ENCODE data around the gene CLIP1. TPM values are rescaled to one million over a fixed set of nuclear protein-coding genes. Genes with fewer than 3 reads are reported as not detected.

The CLIP1 gene
- polyA plus RNA-seq, 3 donors, result 6.7 to 50.9 (median 12.9) TPM

DNA sequence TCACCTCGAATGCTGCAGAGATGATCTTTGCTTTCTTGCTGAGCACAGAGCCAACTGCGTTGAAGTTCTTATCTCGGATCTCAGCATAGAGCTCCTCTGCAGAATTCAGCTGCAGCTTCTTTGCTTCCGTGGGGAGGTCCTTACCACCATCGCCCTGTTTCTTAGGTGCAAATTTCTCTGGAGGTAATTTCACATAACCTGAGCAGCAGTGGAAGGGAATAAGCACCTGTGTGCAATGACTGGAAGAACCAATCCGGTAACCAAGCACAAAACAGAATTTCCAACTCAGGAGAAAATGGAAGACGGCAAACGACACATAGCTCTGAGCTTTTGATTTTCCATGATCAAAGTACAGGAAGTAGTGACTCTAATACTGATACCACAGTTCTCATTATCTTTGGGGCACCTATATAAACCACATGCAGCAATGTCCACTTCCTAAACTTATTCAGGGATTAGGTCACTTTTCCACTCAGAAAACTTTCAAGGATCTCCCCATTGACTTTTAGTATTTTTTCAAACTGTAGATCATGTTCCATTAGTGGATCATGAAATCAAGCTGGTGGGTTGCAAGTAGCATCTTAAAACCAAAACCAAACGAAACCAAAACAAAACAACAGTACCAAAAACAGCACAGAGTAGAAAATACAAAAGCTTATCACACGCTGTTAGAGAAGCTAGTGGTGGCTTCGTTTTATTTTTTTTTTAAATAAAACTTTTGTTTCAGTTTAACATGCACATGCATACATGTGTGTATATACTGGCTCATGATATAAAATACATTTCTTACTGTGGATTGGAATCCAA is 177.7 kb downstream of the CLIP1 start:
- H2AFZ ChIP-seq (ENCODE audit: insufficient read depth, low read depth, low read length, poor library complexity, severe bottlenecking), result no peak overlapping the region
- Mint-ChIP-seq H3K4me1 (peaks cover 1% of the 10 kb centered on the region), H3K27me3 (ENCODE audit: low read depth in 3 of 3) (peaks cover 0 to 2% (median 0%) of the 10 kb centered on the region in 3 donors), H3K27ac (no peak overlapping the region), H3K36me3 (peaks cover 65 to 85% of the 10 kb centered on the region in 2 donors), H3K4me3 (no peak overlapping the region), H3K9me3 (no peaks in the 10 kb centered on the region)
- H3K4me2 ChIP-seq (replicated peaks; ENCODE audit: extremely low read depth, low read length, poor library complexity, severe bottlenecking), result no peak overlapping the region
- H3K4me3 ChIP-seq (replicated peaks in 1 of 3; ENCODE audit: low read depth in 2 of 3, low read length in 3 of 3), result no peak overlapping the region
- no peaks in the 10 kb centered on the region for H3K79me2 ChIP-seq (ENCODE audit: insufficient read depth, low read length)
- no peak for DNase-seq
- peaks cover 61 to 93% of the 10 kb centered on the region in 2 donors for H3K36me3 ChIP-seq (replicated peaks in 1 of 2; ENCODE audit: control insufficient read depth in 1 of 2, insufficient read depth in 2 of 2, low read length in 2 of 2)
- H3K9ac ChIP-seq (ENCODE audit: insufficient read depth, low read length, poor library complexity, severe bottlenecking), result no peak overlapping the region
- H3K4me1 ChIP-seq (ENCODE audit: control insufficient read depth in 1 of 2, insufficient read depth in 2 of 2, low read length in 2 of 2), result no peaks in the 10 kb centered on the region
- H3K27ac ChIP-seq (ENCODE audit: low read depth in 1 of 2, low read length in 2 of 2), result no peak overlapping the region
- no peaks in the 10 kb centered on the region for H3K9me3 ChIP-seq (replicated peaks in 1 of 2; ENCODE audit: control insufficient read depth in 1 of 2, insufficient read depth in 1 of 2, low read length in 2 of 2)
- no peaks in the 10 kb centered on the region for H3K27me3 ChIP-seq (ENCODE audit: control insufficient read depth in 2 of 2, insufficient read depth in 2 of 2, low read length in 2 of 2)
- intact Hi-C loops (cut with micrococcal nuclease), result no loop called here
- TF ChIP-seq, protein P1, sequence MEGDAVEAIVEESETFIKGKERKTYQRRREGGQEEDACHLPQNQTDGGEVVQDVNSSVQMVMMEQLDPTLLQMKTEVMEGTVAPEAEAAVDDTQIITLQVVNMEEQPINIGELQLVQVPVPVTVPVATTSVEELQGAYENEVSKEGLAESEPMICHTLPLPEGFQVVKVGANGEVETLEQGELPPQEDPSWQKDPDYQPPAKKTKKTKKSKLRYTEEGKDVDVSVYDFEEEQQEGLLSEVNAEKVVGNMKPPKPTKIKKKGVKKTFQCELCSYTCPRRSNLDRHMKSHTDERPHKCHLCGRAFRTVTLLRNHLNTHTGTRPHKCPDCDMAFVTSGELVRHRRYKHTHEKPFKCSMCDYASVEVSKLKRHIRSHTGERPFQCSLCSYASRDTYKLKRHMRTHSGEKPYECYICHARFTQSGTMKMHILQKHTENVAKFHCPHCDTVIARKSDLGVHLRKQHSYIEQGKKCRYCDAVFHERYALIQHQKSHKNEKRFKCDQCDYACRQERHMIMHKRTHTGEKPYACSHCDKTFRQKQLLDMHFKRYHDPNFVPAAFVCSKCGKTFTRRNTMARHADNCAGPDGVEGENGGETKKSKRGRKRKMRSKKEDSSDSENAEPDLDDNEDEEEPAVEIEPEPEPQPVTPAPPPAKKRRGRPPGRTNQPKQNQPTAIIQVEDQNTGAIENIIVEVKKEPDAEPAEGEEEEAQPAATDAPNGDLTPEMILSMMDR (IDR thresholded peaks at IDR 0.05), result no peak
- H4K20me1 ChIP-seq (ENCODE audit: insufficient read depth, low read length), result peaks cover 4% of the 10 kb centered on the region
- WGBS (ENCODE audit: insufficient coverage), result 99% methylated on average over 8 of the region's 11 CpGs

DNA sequence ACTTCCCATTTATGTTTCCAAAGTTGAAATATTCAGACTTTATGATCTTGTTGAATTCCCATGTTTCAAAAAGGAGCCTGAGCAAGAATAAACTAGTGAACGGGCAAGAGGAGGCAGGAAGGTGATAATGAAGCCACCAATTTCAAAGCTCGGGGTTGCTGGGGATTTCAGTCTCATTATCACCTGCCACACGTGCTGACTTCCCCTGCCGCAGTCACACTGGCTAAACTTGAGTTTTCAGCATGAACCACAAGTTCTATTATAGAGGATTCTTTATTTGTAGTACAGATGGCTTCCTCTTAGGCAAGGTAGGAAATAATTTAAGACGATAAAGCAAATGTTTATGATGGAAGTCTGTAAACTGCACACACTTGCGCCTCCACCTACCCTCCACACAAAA is 178.5 kb downstream of the CLIP1 start:
- H4K20me1 ChIP-seq (ENCODE audit: insufficient read depth, low read length), result peaks cover 4% of the 10 kb centered on the region
- no peaks in the 10 kb centered on the region for H3K79me2 ChIP-seq (ENCODE audit: insufficient read depth, low read length)
- no peaks in the 10 kb centered on the region for H3K9me3 Mint-ChIP-seq
- no peak overlapping the region for H2AFZ ChIP-seq (ENCODE audit: insufficient read depth, low read depth, low read length, poor library complexity, severe bottlenecking)
- peaks cover 0 to 3% (median 2%) of the 10 kb centered on the region in 3 donors for H3K27me3 Mint-ChIP-seq (ENCODE audit: low read depth in 3 of 3)
- no peak overlapping the region for H3K27ac Mint-ChIP-seq
- peaks cover 1% of the 10 kb centered on the region for H3K4me1 Mint-ChIP-seq
- no peak overlapping the region for H3K4me2 ChIP-seq (replicated peaks; ENCODE audit: extremely low read depth, low read length, poor library complexity, severe bottlenecking)
- no peaks in the 10 kb centered on the region for H3K27me3 ChIP-seq (ENCODE audit: control insufficient read depth in 2 of 2, insufficient read depth in 2 of 2, low read length in 2 of 2)
- intact Hi-C loops (cut with micrococcal nuclease), result no loop called here
- 100% methylated on average over 1 of the region's 6 CpGs for WGBS (ENCODE audit: insufficient coverage)
- H3K27ac ChIP-seq (ENCODE audit: low read depth in 1 of 2, low read length in 2 of 2), result no peak overlapping the region
- no peaks in the 10 kb centered on the region for H3K9me3 ChIP-seq (replicated peaks in 1 of 2; ENCODE audit: control insufficient read depth in 1 of 2, insufficient read depth in 1 of 2, low read length in 2 of 2)
- no peak overlapping the region for H3K4me3 Mint-ChIP-seq
- H3K36me3 Mint-ChIP-seq, result peaks cover 62 to 84% of the 10 kb centered on the region in 2 donors
- H3K9ac ChIP-seq (ENCODE audit: insufficient read depth, low read length, poor library complexity, severe bottlenecking), result no peak overlapping the region
- H3K4me3 ChIP-seq (replicated peaks in 1 of 3; ENCODE audit: low read depth in 2 of 3, low read length in 3 of 3), result no peak overlapping the region
- TF ChIP-seq, protein P1 (IDR thresholded peaks at IDR 0.05), result no peak
- H3K4me1 ChIP-seq (ENCODE audit: control insufficient read depth in 1 of 2, insufficient read depth in 2 of 2, low read length in 2 of 2), result no peaks in the 10 kb centered on the region
- H3K36me3 ChIP-seq (replicated peaks in 1 of 2; ENCODE audit: control insufficient read depth in 1 of 2, insufficient read depth in 2 of 2, low read length in 2 of 2), result peaks cover 55 to 93% of the 10 kb centered on the region in 2 donors
- DNase-seq, result no peak
